ENCODE results near the gene ARHGAP22.

Gene ARHGAP22

DNA sequence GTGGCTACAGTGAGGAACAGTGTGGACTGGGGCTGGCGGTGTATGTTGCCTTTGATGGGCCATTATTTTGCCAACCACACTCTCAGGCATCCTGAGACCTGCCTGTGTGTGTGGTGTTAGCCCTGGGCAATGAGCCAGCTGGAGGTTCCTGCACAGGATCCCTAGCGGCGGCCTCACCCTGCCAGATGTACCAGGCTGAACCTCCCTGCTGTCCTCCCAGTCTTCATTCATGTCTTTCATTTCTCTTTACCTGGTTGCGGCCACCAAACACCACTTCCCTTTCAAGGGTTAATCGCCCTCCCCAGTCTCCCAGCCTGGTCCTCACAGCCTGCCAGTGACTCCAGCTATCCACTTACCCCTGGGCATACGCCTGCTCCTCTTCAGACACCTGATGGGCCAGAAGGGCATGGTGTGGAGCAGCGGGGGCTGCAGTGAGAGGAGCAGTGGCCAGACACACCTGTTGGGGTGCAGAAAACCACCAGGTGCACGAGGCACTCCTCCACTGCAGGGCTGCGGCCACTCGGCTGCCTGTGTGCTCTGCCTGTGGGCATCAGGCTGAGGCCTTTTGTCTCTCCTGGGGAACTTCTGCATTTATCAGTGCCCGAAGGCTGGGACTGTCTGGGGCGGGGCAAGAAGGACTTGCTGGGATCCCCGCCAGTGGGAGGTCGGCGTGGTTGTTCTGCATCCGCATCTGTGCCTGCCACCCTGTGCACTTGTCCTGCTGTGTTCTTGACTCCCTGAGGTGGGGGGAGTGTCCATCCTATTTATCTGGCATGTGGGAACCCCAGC lies 111.6 kb downstream of the ARHGAP22 start:
- peaks cover 10% of the 10 kb centered on the region for H3K4me1 ChIP-seq (ENCODE audit: low read length)
- H3F3A ChIP-seq (ENCODE audit: insufficient read depth, low read length): peaks cover 12% of the 10 kb centered on the region
- no peaks in the 10 kb centered on the region for H3K27me3 ChIP-seq (replicated peaks; ENCODE audit: insufficient read depth, low read length)
- TF ChIP-seq EZH2 (optimal IDR thresholded peaks at IDR 0.05; ENCODE audit: low read depth, low read length): no peak
- TF ChIP-seq, protein P1, sequence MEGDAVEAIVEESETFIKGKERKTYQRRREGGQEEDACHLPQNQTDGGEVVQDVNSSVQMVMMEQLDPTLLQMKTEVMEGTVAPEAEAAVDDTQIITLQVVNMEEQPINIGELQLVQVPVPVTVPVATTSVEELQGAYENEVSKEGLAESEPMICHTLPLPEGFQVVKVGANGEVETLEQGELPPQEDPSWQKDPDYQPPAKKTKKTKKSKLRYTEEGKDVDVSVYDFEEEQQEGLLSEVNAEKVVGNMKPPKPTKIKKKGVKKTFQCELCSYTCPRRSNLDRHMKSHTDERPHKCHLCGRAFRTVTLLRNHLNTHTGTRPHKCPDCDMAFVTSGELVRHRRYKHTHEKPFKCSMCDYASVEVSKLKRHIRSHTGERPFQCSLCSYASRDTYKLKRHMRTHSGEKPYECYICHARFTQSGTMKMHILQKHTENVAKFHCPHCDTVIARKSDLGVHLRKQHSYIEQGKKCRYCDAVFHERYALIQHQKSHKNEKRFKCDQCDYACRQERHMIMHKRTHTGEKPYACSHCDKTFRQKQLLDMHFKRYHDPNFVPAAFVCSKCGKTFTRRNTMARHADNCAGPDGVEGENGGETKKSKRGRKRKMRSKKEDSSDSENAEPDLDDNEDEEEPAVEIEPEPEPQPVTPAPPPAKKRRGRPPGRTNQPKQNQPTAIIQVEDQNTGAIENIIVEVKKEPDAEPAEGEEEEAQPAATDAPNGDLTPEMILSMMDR (IDR thresholded peaks at IDR 0.05; ENCODE audit: low read length): no peak
- H3K79me2 ChIP-seq (ENCODE audit: low read length): no peaks in the 10 kb centered on the region
- H2AFZ ChIP-seq (ENCODE audit: low read length): peak overlapping the region; percentile 4; the same call in 1 of the 2 replicates
- peak overlapping the region; percentile 47; the same call in 1 of the 2 replicates for H3K27ac ChIP-seq (ENCODE audit: low read length)
- H3K4me3 ChIP-seq (ENCODE audit: low read length): peak overlapping the region; percentile 6; the same call in 1 of the 2 replicates
- H4K20me1 ChIP-seq (ENCODE audit: insufficient read depth, low read length): no peaks in the 10 kb centered on the region
- no peaks in the 10 kb centered on the region for H3K9me2 ChIP-seq (replicated peaks; ENCODE audit: insufficient read depth, low read length)
- peak; percentile 83 for DNase-seq
- peak overlapping the region; percentile 41; the same call in 1 of the 2 replicates for H3K4me2 ChIP-seq (ENCODE audit: low read depth, low read length)
- H3K9me3 ChIP-seq (replicated peaks; ENCODE audit: insufficient read depth, low read length): no peaks in the 10 kb centered on the region
- H3K9ac ChIP-seq (ENCODE audit: low read length): no peak overlapping the region
- no peaks in the 10 kb centered on the region for H3K36me3 ChIP-seq (replicated peaks; ENCODE audit: insufficient read depth, low read length)

GRCh38 chr10:48492201-48492600 lies 112.7 kb downstream of the ARHGAP22 start:
- no peak for TF ChIP-seq EZH2phosphoT487 (IDR thresholded peaks at IDR 0.05; ENCODE audit: low read length)
- H3K9ac ChIP-seq (ENCODE audit: low read length): no peak overlapping the region
- H3K9me2 ChIP-seq (replicated peaks; ENCODE audit: insufficient read depth, low read length): no peaks in the 10 kb centered on the region
- H3K4me2 ChIP-seq (ENCODE audit: low read depth, low read length): no peak overlapping the region
- no peaks in the 10 kb centered on the region for H3K9me3 ChIP-seq (replicated peaks; ENCODE audit: insufficient read depth, low read length)
- H2AFZ ChIP-seq (ENCODE audit: low read length): no peak overlapping the region
- peaks cover 12% of the 10 kb centered on the region for H3F3A ChIP-seq (ENCODE audit: insufficient read depth, low read length)
- no peaks in the 10 kb centered on the region for H3K36me3 ChIP-seq (replicated peaks; ENCODE audit: insufficient read depth, low read length)
- DNase-seq: no peak
- no peak overlapping the region for H3K27ac ChIP-seq (ENCODE audit: low read length)
- H3K4me3 ChIP-seq (ENCODE audit: low read length): no peak overlapping the region
- H3K4me1 ChIP-seq (ENCODE audit: low read length): peaks cover 10% of the 10 kb centered on the region
- no peaks in the 10 kb centered on the region for H4K20me1 ChIP-seq (ENCODE audit: insufficient read depth, low read length)
- H3K27me3 ChIP-seq (replicated peaks; ENCODE audit: insufficient read depth, low read length): no peaks in the 10 kb centered on the region
- no peaks in the 10 kb centered on the region for H3K79me2 ChIP-seq (ENCODE audit: low read length)

GRCh38 chr10:48491392-48492139 lies 113.3 kb downstream of the ARHGAP22 start:
- H3K4me1 ChIP-seq (ENCODE audit: low read length): peaks cover 10% of the 10 kb centered on the region
- no peak overlapping the region for H3K4me2 ChIP-seq (ENCODE audit: low read depth, low read length)
- no peak overlapping the region for H3K9ac ChIP-seq (ENCODE audit: low read length)
- DNase-seq: no peak
- no peak for TF ChIP-seq EZH2 (optimal IDR thresholded peaks at IDR 0.05; ENCODE audit: low read depth, low read length)
- no peak overlapping the region for H3K4me3 ChIP-seq (ENCODE audit: low read length)
- H3F3A ChIP-seq (ENCODE audit: insufficient read depth, low read length): peaks cover 12% of the 10 kb centered on the region
- no peak overlapping the region for H3K27ac ChIP-seq (ENCODE audit: low read length)
- no peaks in the 10 kb centered on the region for H3K9me3 ChIP-seq (replicated peaks; ENCODE audit: insufficient read depth, low read length)
- H3K79me2 ChIP-seq (ENCODE audit: low read length): no peaks in the 10 kb centered on the region
- no peaks in the 10 kb centered on the region for H3K9me2 ChIP-seq (replicated peaks; ENCODE audit: insufficient read depth, low read length)
- no peaks in the 10 kb centered on the region for H4K20me1 ChIP-seq (ENCODE audit: insufficient read depth, low read length)
- H3K36me3 ChIP-seq (replicated peaks; ENCODE audit: insufficient read depth, low read length): no peaks in the 10 kb centered on the region
- H2AFZ ChIP-seq (ENCODE audit: low read length): no peak overlapping the region
- H3K27me3 ChIP-seq (replicated peaks; ENCODE audit: insufficient read depth, low read length): no peaks in the 10 kb centered on the region

DNA sequence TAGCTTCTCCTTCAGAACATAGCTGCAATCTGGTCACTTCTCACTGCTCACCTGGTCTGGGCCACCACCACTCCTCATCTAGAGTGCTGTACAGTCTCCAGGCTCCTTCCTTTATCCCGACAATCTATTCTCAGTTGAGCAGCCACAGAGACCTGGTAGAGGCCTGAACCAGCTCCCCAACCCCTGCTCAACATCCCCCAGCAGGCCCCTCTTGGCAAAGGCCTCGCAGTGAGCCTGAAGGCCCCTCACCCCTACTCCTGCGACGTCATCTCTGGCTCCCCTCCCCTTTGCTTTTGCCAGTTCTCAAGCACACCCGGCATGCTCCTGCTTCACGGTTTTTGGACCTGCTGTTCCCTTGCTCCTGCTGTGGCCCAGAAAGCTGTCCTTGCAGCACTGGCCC lies 113.9 kb downstream of the ARHGAP22 start:
- no peaks in the 10 kb centered on the region for H3K9me3 ChIP-seq (replicated peaks; ENCODE audit: insufficient read depth, low read length)
- no peak overlapping the region for H3K4me2 ChIP-seq (ENCODE audit: low read depth, low read length)
- no peaks in the 10 kb centered on the region for H4K20me1 ChIP-seq (ENCODE audit: insufficient read depth, low read length)
- H3K27me3 ChIP-seq (replicated peaks; ENCODE audit: insufficient read depth, low read length): no peaks in the 10 kb centered on the region
- TF ChIP-seq EZH2phosphoT487 (IDR thresholded peaks at IDR 0.05; ENCODE audit: low read length) (no peak), EZH2 (optimal IDR thresholded peaks at IDR 0.05; ENCODE audit: low read depth, low read length) (no peak)
- TF ChIP-seq, protein P1 (IDR thresholded peaks at IDR 0.05; ENCODE audit: low read length): no peak
- no peaks in the 10 kb centered on the region for H3K36me3 ChIP-seq (replicated peaks; ENCODE audit: insufficient read depth, low read length)
- H3K9ac ChIP-seq (ENCODE audit: low read length): no peak overlapping the region
- H3K4me1 ChIP-seq (ENCODE audit: low read length): peaks cover 10% of the 10 kb centered on the region
- no peaks in the 10 kb centered on the region for H3K79me2 ChIP-seq (ENCODE audit: low read length)
- H3F3A ChIP-seq (ENCODE audit: insufficient read depth, low read length): peaks cover 12% of the 10 kb centered on the region
- no peak overlapping the region for H2AFZ ChIP-seq (ENCODE audit: low read length)
- H3K27ac ChIP-seq (ENCODE audit: low read length): no peak overlapping the region
- no peaks in the 10 kb centered on the region for H3K9me2 ChIP-seq (replicated peaks; ENCODE audit: insufficient read depth, low read length)
- DNase-seq: no peak
- no peak overlapping the region for H3K4me3 ChIP-seq (ENCODE audit: low read length)

All from MM.1S (cell line).